Right lobe of liver (tissue), 6 donors: ENCODE data around the gene LSM12. TPM values are rescaled to one million over a fixed set of nuclear protein-coding genes. Genes with fewer than 3 reads are reported as not detected.

Experiments used
- ATAC-seq, 4 donors: fragments of 200-7000 bp; cut with Tn5 transposase; one replicate each; pipeline ENCODE4 v1.9.1; 2020; ENCODE audit warnings: mild to moderate bottlenecking in 4 of 4, moderate library complexity in 4 of 4
- DNase-seq, 3 donors: peaks; one replicate each; pipeline ENCODE4 v3.0.0-alpha.2; 2020
- H3K27ac ChIP-seq, 3 donors: fragments of 200-600 bp; one replicate each; pipeline ENCODE4 v1.8.0; 2022
- H3K27me3 ChIP-seq, 2 donors: fragments of 200-600 bp; one replicate each; pipeline ENCODE4 v1.8.0; 2022
- H3K36me3 ChIP-seq, 4 donors: fragments of 200-600 bp; sonication (generic) in 1 of 4; one replicate each; pipeline versions ENCODE4 v1.5.1 to v1.8.0; 2017 to 2022; ENCODE audit warnings: control low read depth in 1 of 4
- H3K4me1 ChIP-seq, 4 donors: fragments of 200-600 bp; sonication (generic) in 1 of 4; one replicate each; pipeline versions ENCODE4 v1.5.1 to v1.8.0; 2017 to 2022; ENCODE audit warnings: control low read depth in 1 of 4
- H3K4me3 ChIP-seq, 3 donors: fragments of 200-600 bp; one replicate each; pipeline ENCODE4 v1.8.0; 2022
- H3K9me3 ChIP-seq, 4 donors: fragments of 200-600 bp; sonication (generic) in 1 of 4; one replicate each; pipeline versions ENCODE4 v1.5.1 to v1.8.0; 2017 to 2022; ENCODE audit warnings: control low read depth in 1 of 4
- POLR2A ChIP-seq: fragments of 450-650 bp; IDR thresholded peaks from one replicate; pipeline ENCODE4 v1.6.1; 2017; ENCODE audit warnings: antibody characterized with exemption, mild to moderate bottlenecking
- WGBS: methylation state at CpG from one replicate; pipeline ENCODE4 v1.1.6; 2018; ENCODE audit warnings: low coverage, low lambda C conversion rate; ENCODE audit not compliant: insufficient coverage; ENCODE audit errors: missing lambda C conversion rate; 5-methylcytosine and 5-hydroxymethylcytosine counted together
- intact Hi-C, 2 donors: fragments of 100-400 bp; cut with DNase I; formaldehyde crosslinking; loops; one replicate each; pipeline versions ENCODE4 v1.11.2 to v1.14.1; 2022
- total RNA-seq, 6 experiments: library from RNA; depleted of rRNA in 2 of 6; stranded (reverse); fragments of >200 nt in 2 of 6; fragmentation: NEBNext Ultra II Directional in 3 of 6; extraction: Animal tissue kit (Norgen Biotek cat#: 25700) in 3 of 6; gene quantifications; one replicate each; pipeline versions ENCODE4 v1.1.0 to v1.2.4, GENCODE V29; 2016 to 2023
- TF ChIP-seq, protein P1 (sequence below), 4 donors: fragments of 200-600 bp in 3 of 4; fragments of 450-650 bp in 1 of 4; IDR thresholded peaks; one replicate each; pipeline versions ENCODE4 v1.5.1 to v1.8.0; 2016 to 2022; ENCODE audit warnings: antibody characterized with exemption in 4 of 4, mild to moderate bottlenecking in 2 of 4
- donor health status: DM: no; HTN: yes; CAD: no.
- donor health status: DM: no; HTN: no; CAD: no.
- donor health status: DM: no; HTN: no; CAD: no.
- donor health status: DM: no; HTN: yes; CAD: no.
- donor health status: DM: no; HTN: yes; CAD: no.

Gene LSM12
- total RNA-seq, 6 experiments from 2014 or later, result 24.2 to 30.6 (median 29.4) TPM

DNA sequence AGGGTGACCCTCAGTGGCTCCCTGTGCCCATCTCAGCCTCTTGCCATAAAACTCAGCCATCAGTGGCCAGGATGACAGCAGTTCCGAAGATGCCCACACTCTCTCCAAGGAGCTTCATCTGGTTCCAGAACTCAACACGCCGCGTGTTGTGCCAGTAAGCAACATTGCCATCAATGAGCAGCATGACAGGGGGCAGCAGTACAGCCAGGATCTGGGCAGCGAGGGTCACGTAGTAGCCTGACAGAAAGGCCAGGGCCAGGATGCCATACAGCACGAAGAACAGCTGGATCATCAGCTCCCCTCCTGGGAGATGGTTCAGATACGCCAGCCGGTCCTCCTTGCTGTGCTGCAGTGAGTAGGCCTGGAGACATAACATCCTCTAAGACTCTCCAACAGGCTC, 54.6 kb downstream of the LSM12 start:
- Histone ChIP-seq H3K9me3 (no peaks in the 10 kb centered on the region), H3K36me3 (peaks cover 0 to 37% (median 17%) of the 10 kb centered on the region in 4 donors), H3K27ac (peak overlapping the region in 1 of 3 donors; percentile 35), H3K4me3 (no peak overlapping the region), H3K4me1 (peaks cover 3 to 40% (median 16%) of the 10 kb centered on the region in 4 donors), H3K27me3 (no peaks in the 10 kb centered on the region)
- WGBS, result 20% methylated on average over 2 of the region's 9 CpGs
- DNase-seq (peak in 1 of 3 donors; percentile 62), ATAC-seq (peak in 3 of 4 donors; percentile 3 to 31 (median 18))
- TF ChIP-seq, protein P1, sequence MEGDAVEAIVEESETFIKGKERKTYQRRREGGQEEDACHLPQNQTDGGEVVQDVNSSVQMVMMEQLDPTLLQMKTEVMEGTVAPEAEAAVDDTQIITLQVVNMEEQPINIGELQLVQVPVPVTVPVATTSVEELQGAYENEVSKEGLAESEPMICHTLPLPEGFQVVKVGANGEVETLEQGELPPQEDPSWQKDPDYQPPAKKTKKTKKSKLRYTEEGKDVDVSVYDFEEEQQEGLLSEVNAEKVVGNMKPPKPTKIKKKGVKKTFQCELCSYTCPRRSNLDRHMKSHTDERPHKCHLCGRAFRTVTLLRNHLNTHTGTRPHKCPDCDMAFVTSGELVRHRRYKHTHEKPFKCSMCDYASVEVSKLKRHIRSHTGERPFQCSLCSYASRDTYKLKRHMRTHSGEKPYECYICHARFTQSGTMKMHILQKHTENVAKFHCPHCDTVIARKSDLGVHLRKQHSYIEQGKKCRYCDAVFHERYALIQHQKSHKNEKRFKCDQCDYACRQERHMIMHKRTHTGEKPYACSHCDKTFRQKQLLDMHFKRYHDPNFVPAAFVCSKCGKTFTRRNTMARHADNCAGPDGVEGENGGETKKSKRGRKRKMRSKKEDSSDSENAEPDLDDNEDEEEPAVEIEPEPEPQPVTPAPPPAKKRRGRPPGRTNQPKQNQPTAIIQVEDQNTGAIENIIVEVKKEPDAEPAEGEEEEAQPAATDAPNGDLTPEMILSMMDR (IDR thresholded peaks at IDR 0.05), result no peak
- no peak for TF ChIP-seq POLR2A
- intact Hi-C loops, result no loop called here

DNA sequence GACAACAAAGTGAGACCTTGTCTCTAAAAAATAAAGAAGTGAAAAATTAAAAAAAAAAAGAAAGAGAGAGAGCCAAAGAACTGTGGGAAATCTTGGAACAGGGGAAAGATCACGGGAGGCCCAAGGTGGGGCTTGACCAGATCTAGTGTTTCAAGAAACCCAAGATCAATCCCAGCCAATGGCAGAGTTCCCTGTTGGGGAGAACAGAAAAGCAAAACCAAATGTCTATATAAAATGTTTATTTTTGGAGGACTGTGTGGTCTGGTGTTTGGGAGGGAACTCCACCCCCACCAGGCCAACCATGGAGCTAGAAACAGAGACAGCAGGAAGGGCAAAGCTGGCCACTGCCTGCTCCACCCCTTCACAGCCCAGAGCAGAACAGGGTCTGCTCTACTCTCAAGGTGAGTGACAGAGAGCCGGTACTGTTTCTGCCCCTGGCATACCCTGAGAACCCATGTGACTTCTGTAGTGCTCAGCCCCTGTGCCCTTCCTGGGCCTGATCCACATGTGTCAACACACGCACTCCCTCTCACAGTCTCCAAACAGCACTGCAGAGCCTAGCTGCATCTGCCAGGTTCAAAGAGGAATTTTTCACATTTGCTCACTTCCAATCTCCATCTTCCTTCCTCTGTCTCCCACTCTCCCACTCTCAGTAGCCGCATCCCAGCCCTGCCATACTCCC, 55.4 kb downstream of the LSM12 start:
- no peaks in the 10 kb centered on the region for H3K9me3 ChIP-seq
- peaks cover 3 to 41% (median 16%) of the 10 kb centered on the region in 4 donors for H3K4me1 ChIP-seq
- DNase-seq (peak in 1 of 3 donors; percentile 73), ATAC-seq (peak; percentile 8 to 59 (median 42))
- WGBS, result 39% methylated on average over 2 of the region's 4 CpGs
- intact Hi-C loops, result no loop called here
- TF ChIP-seq, protein P1 (IDR thresholded peaks at IDR 0.05), result no peak
- peak; percentile 40 for TF ChIP-seq POLR2A
- H3K27ac ChIP-seq, result peak overlapping the region in 1 of 3 donors; percentile 35
- no peak overlapping the region for H3K4me3 ChIP-seq
- H3K27me3 ChIP-seq, result no peaks in the 10 kb centered on the region
- H3K36me3 ChIP-seq, result peaks cover 0 to 43% (median 17%) of the 10 kb centered on the region in 4 donors

DNA sequence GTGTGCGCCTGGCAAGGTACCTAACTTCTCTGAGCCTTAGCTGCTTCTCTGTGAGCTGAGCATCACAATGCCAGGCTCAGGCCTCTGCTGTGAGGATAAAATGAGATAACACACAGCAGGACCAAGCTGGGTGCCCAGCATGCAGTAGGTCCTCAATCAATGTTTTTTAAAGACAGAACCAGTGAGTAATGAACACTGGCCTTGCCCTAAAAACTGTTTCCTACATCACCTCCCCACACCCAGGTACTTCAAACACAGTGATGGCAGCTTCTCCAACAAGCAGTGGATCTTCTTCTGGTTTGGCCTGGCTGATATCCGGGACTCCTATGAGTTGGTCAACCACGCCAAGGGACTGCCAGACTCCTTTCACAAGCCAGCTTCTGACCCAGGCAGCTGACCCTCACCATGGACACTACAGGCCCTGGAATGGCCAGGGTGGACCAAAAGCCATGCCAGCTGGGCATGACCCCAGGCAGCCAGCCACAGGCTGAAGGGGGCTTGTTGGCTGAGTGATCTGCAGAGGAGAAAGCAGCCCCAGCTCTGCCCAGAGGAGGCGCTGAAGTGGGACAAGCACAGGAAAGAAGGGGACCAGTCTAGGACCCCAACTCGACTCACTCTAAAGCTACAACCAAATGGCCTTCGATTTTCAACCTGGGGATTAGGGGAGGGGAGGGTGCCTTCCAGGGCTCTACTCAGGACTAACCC, 58.1 kb downstream of the LSM12 start:
- no peak overlapping the region for H3K27ac ChIP-seq
- no peaks in the 10 kb centered on the region for H3K27me3 ChIP-seq
- intact Hi-C loops, result no loop called here
- H3K36me3 ChIP-seq, result peaks cover 0 to 47% (median 17%) of the 10 kb centered on the region in 4 donors
- H3K4me1 ChIP-seq, result peaks cover 0 to 35% (median 17%) of the 10 kb centered on the region in 4 donors
- TF ChIP-seq, protein P1 (IDR thresholded peaks at IDR 0.05), result no peak
- TF ChIP-seq POLR2A, result no peak
- no peak overlapping the region for H3K4me3 ChIP-seq
- peak in 1 of 3 donors; percentile 71 for DNase-seq
- ATAC-seq, result no peak
- 50% methylated on average over 5 of the region's 6 CpGs for WGBS
- no peaks in the 10 kb centered on the region for H3K9me3 ChIP-seq

DNA sequence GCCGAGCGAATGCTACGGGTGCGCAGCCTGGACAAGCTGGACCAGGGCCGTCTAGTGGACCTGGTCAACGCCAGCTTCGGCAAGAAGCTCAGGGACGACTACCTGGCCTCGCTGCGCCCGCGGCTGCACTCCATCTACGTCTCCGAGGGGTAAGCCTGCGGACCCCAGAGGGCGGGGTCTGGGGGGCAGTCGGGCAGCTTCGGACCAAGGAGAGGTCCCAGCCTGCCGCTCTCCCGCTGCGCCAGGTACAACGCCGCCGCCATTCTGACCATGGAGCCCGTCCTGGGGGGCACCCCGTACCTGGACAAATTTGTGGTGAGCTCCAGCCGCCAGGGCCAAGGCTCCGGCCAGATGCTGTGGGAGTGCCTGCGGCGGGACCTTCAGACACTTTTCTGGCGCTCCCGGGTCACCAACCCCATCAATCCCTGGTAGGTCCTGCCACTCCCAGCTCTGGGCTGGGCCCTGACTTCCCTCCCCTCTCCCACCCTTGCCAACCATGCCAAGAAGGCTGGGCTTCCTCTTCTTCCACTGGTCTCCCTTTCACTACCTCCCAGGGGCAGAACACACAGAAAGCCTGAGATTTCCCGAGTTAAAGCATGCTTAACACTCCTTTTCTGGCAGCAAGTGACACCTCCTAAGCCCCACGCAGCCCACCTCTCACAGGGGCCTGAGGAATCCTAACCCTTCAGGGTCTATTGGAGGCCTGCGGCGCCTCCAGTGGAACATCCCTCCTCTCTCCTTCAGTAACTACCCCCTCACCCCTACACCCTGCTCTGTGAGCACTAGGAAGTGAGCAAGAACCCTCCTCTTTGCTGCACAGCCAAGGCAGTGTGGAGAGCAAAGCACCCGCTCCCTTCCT, 58.9 kb downstream of the LSM12 start:
- DNase-seq, result peak in 2 of 3 donors; percentile 47 to 61
- intact Hi-C loops, result no loop called here

More for the DNA sequence above, 58.9 kb downstream of the LSM12 start:
- TF ChIP-seq, protein P1 (IDR thresholded peaks at IDR 0.05), result no peak
- TF ChIP-seq POLR2A, result no peak
- Histone ChIP-seq H3K4me1 (peaks cover 0 to 42% (median 21%) of the 10 kb centered on the region in 4 donors), H3K9me3 (no peaks in the 10 kb centered on the region), H3K27me3 (no peaks in the 10 kb centered on the region), H3K27ac (peak overlapping the region in 1 of 3 donors; percentile 24), H3K4me3 (peak overlapping the region; percentile 53 to 85 (median 83)), H3K36me3 (peaks cover 0 to 47% (median 17%) of the 10 kb centered on the region in 4 donors)
- no peak for ATAC-seq
- WGBS, result 31% methylated on average over 3 of the region's 37 CpGs
